NCI-H2081 (cell line): ENCODE measurements around the gene PA2G4.
"Not testable (repeated sequence)": the region's sequence is repeated elsewhere in the genome, so short reads cannot be mapped to it uniquely, and the experiment has no call there.

ENCODE experiments used
- DNase-seq, 2 experiments: peaks; one replicate each; lab custom pipeline; 2025; lab: John Stamatoyannopoulos, UW

The PA2G4 gene

GRCh38 chr12:56101045-56101444 is 3.3 kb upstream of the PA2G4 start:
- no peak for DNase-seq

GRCh38 chr12:56102683-56103065 is 1.7 kb upstream of the PA2G4 start:
- DNase-seq = no peak

DNA sequence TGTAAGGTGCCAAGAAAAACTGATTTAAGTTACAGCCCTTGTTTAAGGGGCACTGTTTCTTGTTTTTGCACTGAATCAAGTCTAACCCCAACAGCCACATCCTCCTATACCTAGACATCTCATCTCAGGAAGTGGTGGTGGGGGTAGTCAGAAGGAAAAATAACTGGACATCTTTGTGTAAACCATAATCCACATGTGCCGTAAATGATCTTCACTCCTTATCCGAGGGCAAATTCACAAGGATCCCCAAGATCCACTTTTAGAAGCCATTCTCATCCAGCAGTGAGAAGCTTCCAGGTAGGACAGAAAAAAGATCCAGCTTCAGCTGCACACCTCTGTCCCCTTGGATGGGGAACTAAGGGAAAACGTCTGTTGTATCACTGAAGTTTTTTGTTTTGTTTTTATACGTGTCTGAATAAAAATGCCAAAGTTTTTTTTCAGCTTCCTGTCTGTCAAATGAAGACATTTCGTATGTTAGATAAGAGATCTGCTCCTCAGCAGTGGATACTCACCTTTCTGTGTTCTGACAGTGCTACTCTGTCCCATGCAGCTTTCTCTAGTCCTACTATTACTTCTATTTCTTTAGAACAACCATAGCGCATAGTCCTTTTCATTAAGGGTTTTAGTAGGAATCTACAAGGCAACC is 1.2 kb upstream of the PA2G4 start:
- DNase-seq = no peak

- no peak for DNase-seq
Observed at GRCh38 chr12:56103823-56104108, 593 bp upstream of the PA2G4 start.

GRCh38 chr12:56104815-56105608 is 653 bp downstream of the PA2G4 start:
- peak in 1 of 2 experiments; percentile 13 for DNase-seq

DNA sequence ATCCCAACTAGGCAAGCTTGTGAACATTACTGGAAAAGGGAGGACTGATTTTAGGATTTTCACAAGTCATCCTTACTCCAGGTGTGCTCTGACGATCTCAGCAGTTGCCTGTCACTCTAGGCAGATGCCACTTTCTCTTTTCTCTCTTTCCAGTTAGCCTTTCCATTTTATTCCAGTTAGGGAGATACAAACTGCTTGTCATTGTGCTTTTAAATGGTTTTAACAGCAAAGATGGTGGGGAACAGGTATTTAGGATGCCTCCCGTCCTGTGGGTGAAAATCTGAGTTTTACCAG is 1.2 kb downstream of the PA2G4 start:
- DNase-seq = no peak

DNA sequence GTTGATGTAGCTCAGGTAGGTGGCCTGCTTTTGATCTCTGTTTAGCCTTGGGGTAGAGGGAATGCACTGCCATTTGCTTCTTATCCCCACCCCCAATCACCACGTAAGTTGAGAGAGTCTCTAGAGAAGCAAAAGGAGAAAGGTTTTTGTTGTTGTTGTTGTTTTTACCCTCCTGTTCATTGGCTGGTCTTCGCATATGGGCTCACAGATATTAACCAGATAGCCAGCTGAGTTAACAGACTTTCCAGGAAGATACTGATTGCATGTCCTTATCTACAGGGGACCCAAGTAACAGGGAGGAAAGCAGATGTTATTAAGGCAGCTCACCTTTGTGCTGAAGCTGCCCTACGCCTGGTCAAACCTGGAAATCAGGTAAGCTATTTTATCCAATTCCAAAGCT is 2.9 kb downstream of the PA2G4 start:
- no peak for DNase-seq

- no peak for DNase-seq
Observed at GRCh38 chr12:56110571-56110970, 6.2 kb downstream of the PA2G4 start.

DNA sequence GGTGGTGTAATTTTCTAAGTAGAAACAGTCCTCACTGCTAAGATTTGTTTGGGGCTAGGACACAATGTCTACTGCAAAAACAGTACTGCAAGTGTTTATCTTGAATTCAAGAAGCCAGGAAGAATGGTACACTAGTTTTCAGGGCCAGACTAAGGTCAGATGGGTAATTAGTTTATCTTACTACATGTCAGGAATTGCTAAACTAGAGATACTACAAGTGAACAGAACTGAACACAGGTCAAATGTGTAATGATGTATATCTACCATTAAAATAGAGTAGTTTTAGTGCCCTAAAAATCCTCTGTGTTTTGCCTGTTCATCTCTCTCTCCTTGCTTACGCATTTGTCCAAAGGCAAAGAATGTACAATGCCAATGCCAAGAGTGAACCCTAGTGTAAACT is 9.7 kb downstream of the PA2G4 start:
- no peak for DNase-seq

DNA sequence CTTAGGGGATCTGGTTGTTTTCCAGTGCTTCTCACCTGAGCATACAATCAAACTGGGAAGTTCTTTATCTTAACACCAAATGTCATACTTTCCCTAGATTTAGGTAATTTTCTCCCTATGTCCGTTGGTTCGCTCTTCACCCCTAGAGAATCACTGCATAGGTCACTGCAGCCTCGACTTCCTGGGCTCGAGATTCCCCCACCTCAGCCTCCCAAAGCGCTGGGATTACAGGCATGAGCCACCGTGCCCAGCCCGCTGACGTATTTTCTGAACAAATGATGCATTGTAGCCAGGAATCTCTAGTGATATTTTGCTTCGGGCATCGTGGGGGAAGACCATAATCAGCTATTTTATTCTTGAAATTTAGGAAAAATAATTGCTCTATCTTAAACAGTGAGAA is 11.0 kb downstream of the PA2G4 start:
- DNase-seq = peak in 1 of 2 experiments; percentile 32

GRCh38 chr12:56116267-56117081 is 12.1 kb downstream of the PA2G4 start, which contains the start of gene RPL41:
RPL41 (plus strand) TSS chr12:56116633.
- DNase-seq = peak; percentile 93 to 95

DNA sequence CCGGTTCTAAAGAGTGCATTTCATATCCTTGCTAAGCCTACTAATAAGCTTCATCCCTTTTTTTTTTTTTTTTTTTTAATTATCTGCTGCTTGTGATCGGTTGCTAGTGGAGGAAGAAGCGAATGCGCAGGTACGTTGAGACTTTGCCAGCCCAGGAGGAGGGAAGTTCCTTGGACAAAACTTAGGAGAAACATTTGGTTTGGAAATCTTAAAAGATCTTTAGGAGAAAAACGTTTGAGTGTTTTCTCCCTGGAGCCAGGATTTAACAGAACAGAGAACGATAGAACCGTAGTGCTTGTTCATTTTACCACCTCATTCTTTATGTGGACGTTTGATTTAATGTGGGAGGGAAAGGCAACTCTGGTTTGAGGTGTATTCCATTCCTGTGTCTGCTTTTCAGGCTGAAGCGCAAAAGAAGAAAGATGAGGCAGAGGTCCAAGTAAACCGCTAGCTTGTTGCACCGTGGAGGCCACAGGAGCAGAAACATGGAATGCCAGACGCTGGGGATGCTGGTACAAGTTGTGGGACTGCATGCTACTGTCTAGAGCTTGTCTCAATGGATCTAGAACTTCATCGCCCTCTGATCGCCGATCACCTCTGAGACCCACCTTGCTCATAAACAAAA is 12.8 kb downstream of the PA2G4 start:
- not testable (repeated sequence) for DNase-seq

- DNase-seq = peak; percentile 99
Observed at GRCh38 chr12:56117778-56118687, 13.7 kb downstream of the PA2G4 start, which contains the start of gene ZC3H10. ZC3H10 (plus strand) TSS chr12:56118266; CDS start chr12:56120563, 2,297 bp downstream.

- no peak for DNase-seq
Observed at GRCh38 chr12:56118688-56119357, 14.5 kb downstream of the PA2G4 start.

DNA sequence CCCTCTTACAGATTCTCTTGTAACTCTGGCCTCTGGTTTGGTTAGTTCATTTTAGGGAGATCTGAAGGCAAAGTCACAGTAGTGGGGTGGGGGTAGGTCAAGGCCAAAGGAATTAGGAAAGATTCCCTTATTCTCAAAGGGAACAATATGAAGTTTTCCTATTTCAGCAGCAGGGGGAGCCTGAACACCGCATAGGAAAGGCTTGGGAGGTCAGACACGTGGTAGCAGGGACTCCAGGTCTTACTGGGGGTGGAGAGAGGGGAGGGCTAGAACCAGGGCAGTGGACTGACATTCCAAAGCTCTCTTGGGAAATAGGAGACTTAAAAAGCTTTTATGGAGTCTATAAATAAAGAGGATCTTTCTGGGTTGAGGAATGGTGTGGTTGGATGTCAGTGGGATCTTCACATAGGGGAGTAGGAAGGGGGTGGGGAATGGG is 15.0 kb downstream of the PA2G4 start:
- DNase-seq = peak; percentile 84 to 86

GRCh38 chr12:56120158-56120846 is 15.9 kb downstream of the PA2G4 start:
- DNase-seq = no peak

- no peak for DNase-seq
Observed at GRCh38 chr12:56121204-56121870, 17.0 kb downstream of the PA2G4 start.

DNA sequence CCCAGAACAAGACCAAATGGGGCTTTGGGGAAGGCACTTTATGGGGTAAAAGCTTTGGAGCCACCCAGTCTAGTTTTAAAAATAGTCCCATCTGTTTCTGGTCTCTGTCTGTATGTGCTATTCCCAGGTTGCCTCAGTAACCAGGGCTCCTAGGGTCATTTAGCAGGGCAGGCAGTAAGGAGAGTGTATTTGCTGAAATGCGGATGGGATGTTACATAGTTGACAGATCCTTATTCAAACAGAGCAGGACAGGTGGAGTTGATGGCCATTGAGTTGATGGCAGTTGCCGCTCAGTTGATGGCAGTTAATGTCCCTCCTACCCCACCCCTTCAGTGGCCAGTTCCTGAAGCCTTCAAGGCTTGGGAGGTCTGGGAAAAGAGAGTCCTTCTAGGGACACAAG is 18.3 kb downstream of the PA2G4 start:
- DNase-seq = peak in 1 of 2 experiments; percentile 61

- DNase-seq = no peak
Observed at GRCh38 chr12:56124133-56124532, 19.8 kb downstream of the PA2G4 start.
